Measurements from ENCODE around the gene ASB2. TPM values are rescaled to one million over a fixed set of nuclear protein-coding genes. Genes with fewer than 3 reads are reported as not detected.

ASB2 gene
- total and polyA plus RNA-seq, 2 of the 4 experiments (the other 2 are of a cell fraction) = 0.54 to 0.77 TPM

GRCh38 chr14:93970965-93971634, 5.3 kb downstream of the ASB2 start:
- Histone ChIP-seq H2AK9ac (replicated peaks; ENCODE audit: low read depth, low read length, poor library complexity) (no peak overlapping the region), H3K9me1 (ENCODE audit: insufficient read depth, low read length) (peaks cover 5% of the 10 kb centered on the region; the same call in 1 of the 2 replicates), H2AK5ac (ENCODE audit: low read depth, low read length) (no peak overlapping the region), H3K4ac (ENCODE audit: low read depth, low read length) (no peak overlapping the region), H2AFZ (replicated peaks; ENCODE audit: low read length, poor library complexity) (peak overlapping the region; percentile 69), H4K91ac (ENCODE audit: insufficient read depth, low read depth, low read length) (no peak overlapping the region), H2BK15ac (ENCODE audit: low read depth, low read length) (no peak overlapping the region), H4K8ac (ENCODE audit: low read depth in 2 of 2, low read length in 2 of 2) (no peak overlapping the region), H3K56ac (ENCODE audit: extremely low read depth, insufficient read depth, low read length) (no peak overlapping the region), H3K9ac (ENCODE audit: low read depth, low read length) (0 out of 2 replicates have a peak overlapping the region, but pooled peaks have one; percentile 13), H3K23ac (ENCODE audit: low read depth, low read length) (no peak overlapping the region), H2BK20ac (ENCODE audit: low read depth, low read length) (no peak overlapping the region), H3K4me1 (ENCODE audit: control insufficient read depth, insufficient read depth, low read length) (peaks cover 3% of the 10 kb centered on the region), H3K27me3 (ENCODE audit: control insufficient read depth, insufficient read depth, low read length) (peaks cover 2% of the 10 kb centered on the region; the same call in 1 of the 2 replicates), H3K79me1 (ENCODE audit: low read depth in 1 of 2, low read length in 2 of 2) (no peaks in the 10 kb centered on the region), H4K20me1 (ENCODE audit: insufficient read depth, low read length) (no peaks in the 10 kb centered on the region), H4K5ac (ENCODE audit: low read depth, low read length) (no peak overlapping the region), H2BK5ac (ENCODE audit: low read depth, low read length, poor library complexity, severe bottlenecking) (no peak overlapping the region), H3K36me3 (ENCODE audit: control insufficient read depth, insufficient read depth, low read length) (no peaks in the 10 kb centered on the region), H3K4me2 (ENCODE audit: low read depth, low read length) (peak overlapping the region; percentile 77; the same call in 1 of the 2 replicates), H3K27ac (ENCODE audit: insufficient read depth, low read length) (no peak overlapping the region), H2BK120ac (ENCODE audit: low read depth, low read length) (no peak overlapping the region), H3K18ac (ENCODE audit: low read depth, low read length) (no peak overlapping the region; the same call in 1 of the 2 replicates), H3K9me3 (ENCODE audit: control insufficient read depth, insufficient read depth, low read length) (no peaks in the 10 kb centered on the region), H3K14ac (replicated peaks; ENCODE audit: low read depth, low read length) (no peak overlapping the region), H3K4me3 (ENCODE audit: insufficient read depth, low read depth, low read length) (no peak overlapping the region)
- DNase-seq (peak; percentile 18), ATAC-seq (ENCODE audit: low read depth) (peak; percentile 30; the same call in 1 of the 2 replicates)
- WGBS, 2 experiments (ENCODE audit: extremely low coverage in 2 of 2, insufficient read length in 1 of 2) = 100% methylated on average over 1 of the region's 15 CpGs; no CpG with 5 or more reads in 1 of the 2 experiments
- dilution Hi-C loops (cut with HindIII; ENCODE audit: low sequenced_read_pairs, unreplicated experiment) (no loop called here), intact Hi-C loops (cut with micrococcal nuclease) (no loop called here), in situ Hi-C loops (cut with MboI; ENCODE audit: low sequenced_read_pairs) (no loop called here)
- ChIA-PET CTCF (interaction anchor here (2.3 kb wide), 1 partner anchor 32 kb away, joined by 9 read pairs; no protein-coding TSS in a partner anchor), POLR2A (ENCODE audit: unreplicated experiment) (no interaction called here)
- BruUV-seq (replicated peaks) = no TSS peak
- TF ChIP-seq MAZ (IDR thresholded peaks at IDR 0.05; ENCODE audit: borderline replicate concordance, low read depth, low read length) (no peak), RFX5 (IDR thresholded peaks at IDR 0.05; ENCODE audit: low read depth, low read length) (no peak), MXI1 (IDR thresholded peaks at IDR 0.05; ENCODE audit: borderline replicate concordance, low read depth, low read length) (no peak), BHLHE40 (IDR thresholded peaks at IDR 0.05; ENCODE audit: low read depth, low read length) (no peak), NFE2L2 (IDR thresholded peaks at IDR 0.05; ENCODE audit: low read depth, low read length) (no peak), RCOR1 (IDR thresholded peaks at IDR 0.05; ENCODE audit: insufficient replicate concordance, low read length) (no peak), FOS (IDR thresholded peaks at IDR 0.05; ENCODE audit: low read depth, low read length) (no peak), POLR2A (IDR thresholded peaks at IDR 0.05; ENCODE audit: low read depth, low read length) (no peak), CTCF (conservative IDR thresholded peaks at IDR 0.05; ENCODE audit: low read depth, low read length) (no peak), CEBPB (IDR thresholded peaks at IDR 0.05; ENCODE audit: low read depth, low read length) (no peak), USF2 (IDR thresholded peaks at IDR 0.05; ENCODE audit: low read depth, low read length) (no peak), ELK1 (IDR thresholded peaks at IDR 0.05; ENCODE audit: borderline replicate concordance, low read depth, low read length) (no peak), SMC3 (IDR thresholded peaks at IDR 0.05; ENCODE audit: low read depth, low read length) (no peak), MAFK (IDR thresholded peaks at IDR 0.05; ENCODE audit: low read depth, low read length) (no peak), RAD21 (IDR thresholded peaks at IDR 0.05; ENCODE audit: low read length) (no peak)

Data from IMR-90 (cell line).